ENCODE measurements around the gene TRPV6. TPM values are rescaled to one million over a fixed set of nuclear protein-coding genes. Genes with fewer than 3 reads are reported as not detected.

Gene TRPV6
- total RNA-seq, 4 donors from 2014 or later = 0.14 to 2.9 TPM; not detected in 2

GRCh38 chr7:142908290-142908689 lies 22.7 kb upstream of the TRPV6 start:
- TF ChIP-seq POLR2A (IDR thresholded peaks at IDR 0.05) = no peak
- TF ChIP-seq CTCF (IDR thresholded peaks at IDR 0.05) = no peak
- no peak for TF ChIP-seq EP300 (IDR thresholded peaks at IDR 0.05; ENCODE audit: low read depth)
- TF ChIP-seq POLR2AphosphoS5 (IDR thresholded peaks at IDR 0.05) = no peak
- in situ Hi-C loops (cut with MboI; ENCODE audit: low pct_ligation_motif_present in 1 of 4, low pct_unique_long_range_greater_than_20kb in 1 of 4, low sequenced_read_pairs in 3 of 4) (no loop called here), intact Hi-C loops (cut with DNase I; ENCODE audit: low total_unique reads) (no loop called here)
- Histone ChIP-seq H3K4me1 (no peaks in the 10 kb centered on the region), H3K27me3 (no peaks in the 10 kb centered on the region), H3K27ac (no peak overlapping the region), H3K9me3 (peaks cover 0 to 4% of the 10 kb centered on the region in 2 donors), H3K4me3 (no peak overlapping the region), H3K36me3 (no peaks in the 10 kb centered on the region)
- WGBS, 2 donors (ENCODE audit: low coverage in 1 of 2) = 88% methylated on average over 11 of the region's 11 CpGs; no CpG with 5 or more reads in 1 of the 2 donors
- no peak for DNase-seq

- no peaks in the 10 kb centered on the region for H3K27me3 ChIP-seq
- 73 to 95% methylated on average over 2 of the region's 2 CpGs for WGBS, 2 donors (ENCODE audit: low coverage in 1 of 2)
- intact Hi-C loops (cut with DNase I; ENCODE audit: low total_unique reads) = no loop called here
- no peak overlapping the region for H3K27ac ChIP-seq
- H3K9me3 ChIP-seq = peaks cover 0 to 4% of the 10 kb centered on the region in 2 donors
- DNase-seq = no peak
- TF ChIP-seq EP300 (IDR thresholded peaks at IDR 0.05; ENCODE audit: low read depth) (no peak), POLR2AphosphoS5 (IDR thresholded peaks at IDR 0.05) (no peak)
- no peak overlapping the region for H3K4me3 ChIP-seq
- no peaks in the 10 kb centered on the region for H3K36me3 ChIP-seq
- no peaks in the 10 kb centered on the region for H3K4me1 ChIP-seq
- in situ Hi-C loops (cut with MboI; ENCODE audit: low pct_ligation_motif_present in 1 of 4, low pct_unique_long_range_greater_than_20kb in 1 of 4, low sequenced_read_pairs in 3 of 4) = no loop called here
Observed at GRCh38 chr7:142906643-142907042, 21.1 kb upstream of the TRPV6 start.

- DNase-seq = no peak
- no peaks in the 10 kb centered on the region for H3K36me3 ChIP-seq
- H3K4me1 ChIP-seq = no peaks in the 10 kb centered on the region
- in situ Hi-C loops (cut with MboI; ENCODE audit: low pct_ligation_motif_present in 1 of 4, low pct_unique_long_range_greater_than_20kb in 1 of 4, low sequenced_read_pairs in 3 of 4) = no loop called here
- intact Hi-C loops (cut with DNase I; ENCODE audit: low total_unique reads) = no loop called here
- H3K27me3 ChIP-seq = no peaks in the 10 kb centered on the region
- TF ChIP-seq POLR2A (IDR thresholded peaks at IDR 0.05) = no peak
- TF ChIP-seq EP300 (IDR thresholded peaks at IDR 0.05; ENCODE audit: low read depth) = no peak
- TF ChIP-seq CTCF (IDR thresholded peaks at IDR 0.05) = no peak
- TF ChIP-seq POLR2AphosphoS5 (IDR thresholded peaks at IDR 0.05) = no peak
- H3K4me3 ChIP-seq = no peak overlapping the region
- WGBS, 2 donors (ENCODE audit: low coverage in 1 of 2) = 82 to 83% methylated on average over 2 of the region's 2 CpGs
- H3K9me3 ChIP-seq = peaks cover 0 to 4% of the 10 kb centered on the region in 2 donors
- no peak overlapping the region for H3K27ac ChIP-seq
Observed at GRCh38 chr7:142905759-142906158, 20.2 kb upstream of the TRPV6 start.

- no peak for TF ChIP-seq CTCF (IDR thresholded peaks at IDR 0.05)
- TF ChIP-seq POLR2AphosphoS5 (IDR thresholded peaks at IDR 0.05) = no peak
- no peak for TF ChIP-seq POLR2A (IDR thresholded peaks at IDR 0.05)
- no peak for TF ChIP-seq EP300 (IDR thresholded peaks at IDR 0.05; ENCODE audit: low read depth)
- in situ Hi-C loops (cut with MboI; ENCODE audit: low pct_ligation_motif_present in 1 of 4, low pct_unique_long_range_greater_than_20kb in 1 of 4, low sequenced_read_pairs in 3 of 4) = no loop called here
Observed at GRCh38 chr7:142904128-142904527, 18.6 kb upstream of the TRPV6 start.

More at GRCh38 chr7:142904128-142904527, 18.6 kb upstream of the TRPV6 start:
- H3K9me3 ChIP-seq = peaks cover 0 to 4% of the 10 kb centered on the region in 2 donors
- no peaks in the 10 kb centered on the region for H3K4me1 ChIP-seq
- no peak for DNase-seq
- intact Hi-C loops (cut with DNase I; ENCODE audit: low total_unique reads) = no loop called here
- H3K36me3 ChIP-seq = no peaks in the 10 kb centered on the region
- no peak overlapping the region for H3K4me3 ChIP-seq
- H3K27me3 ChIP-seq = no peaks in the 10 kb centered on the region
- H3K27ac ChIP-seq = no peak overlapping the region
